Mesothelial cell of epicardium (in vitro differentiated cells): ENCODE results near the gene TSPAN18. TPM values are rescaled to one million over a fixed set of nuclear protein-coding genes. Genes with fewer than 3 reads are reported as not detected.

Experiments used
- DNase-seq, 2 experiments: peaks; one replicate each; pipeline ENCODE4 v3.0.0; 2021; ENCODE audit warnings: low spot score in 2 of 2; ENCODE audit not compliant: unreplicated experiment in 2 of 2
- H3K27ac Mint-ChIP-seq: 2 replicates; pipeline ENCODE4 v1.8.0; 2021; ENCODE audit warnings: mixed read lengths
- H3K27me3 Mint-ChIP-seq: 2 replicates; pipeline ENCODE4 v1.8.0; 2021; ENCODE audit warnings: low read depth, mixed read lengths
- H3K36me3 Mint-ChIP-seq: 2 replicates; pipeline ENCODE4 v1.8.0; 2021; ENCODE audit warnings: mixed read lengths
- H3K4me1 Mint-ChIP-seq: 2 replicates; pipeline ENCODE4 v1.8.0; 2021; ENCODE audit warnings: mixed read lengths
- H3K4me3 Mint-ChIP-seq: 2 replicates; pipeline ENCODE4 v1.8.0; 2021; ENCODE audit warnings: mild to moderate bottlenecking, moderate library complexity, mixed read lengths
- H3K9me3 Mint-ChIP-seq: 2 replicates; pipeline ENCODE4 v1.8.0; 2021; ENCODE audit warnings: mixed read lengths
- CTCF ChIP-seq: fragments of 200-600 bp; sonication (generic); IDR thresholded peaks from one replicate; pipeline ENCODE4 v1.5.0; 2021; ENCODE audit warnings: antibody characterized with exemption; ENCODE audit not compliant: unreplicated experiment
- total RNA-seq: library from RNA; stranded (reverse); gene quantifications from 3 replicates; pipeline ENCODE4 v1.2.1, GENCODE V29; 2021

The TSPAN18 gene
- total RNA-seq, 1 donor from 2014 or later, result 47.4 TPM

GRCh38 chr11:44833221-44833876, 106.6 kb downstream of the TSPAN18 start:
- peaks cover 17% of the 10 kb centered on the region for H3K9me3 Mint-ChIP-seq

GRCh38 chr11:44833877-44834452, 107.2 kb downstream of the TSPAN18 start:
- H3K4me1 Mint-ChIP-seq, result peaks cover 31% of the 10 kb centered on the region

More at GRCh38 chr11:44833221-44833876, 106.6 kb downstream of the TSPAN18 start:
- TF ChIP-seq CTCF, result no peak
- DNase-seq, result no peak
- peaks cover 5% of the 10 kb centered on the region for H3K36me3 Mint-ChIP-seq
- H3K27ac Mint-ChIP-seq, result peak overlapping the region; percentile 93
- peaks cover 31% of the 10 kb centered on the region for H3K4me1 Mint-ChIP-seq
- H3K27me3 Mint-ChIP-seq, result no peaks in the 10 kb centered on the region
- no peak overlapping the region for H3K4me3 Mint-ChIP-seq

GRCh38 chr11:44834846-44835245, 108.1 kb downstream of the TSPAN18 start:
- Mint-ChIP-seq H3K9me3 (peaks cover 18% of the 10 kb centered on the region), H3K27me3 (no peaks in the 10 kb centered on the region), H3K4me1 (peaks cover 37% of the 10 kb centered on the region), H3K36me3 (peaks cover 5% of the 10 kb centered on the region), H3K27ac (peak overlapping the region; percentile 93), H3K4me3 (no peak overlapping the region)
- no peak for TF ChIP-seq CTCF
- no peak for DNase-seq

More at GRCh38 chr11:44833877-44834452, 107.2 kb downstream of the TSPAN18 start:
- TF ChIP-seq CTCF, result no peak
- H3K27me3 Mint-ChIP-seq, result no peaks in the 10 kb centered on the region
- no peak overlapping the region for H3K4me3 Mint-ChIP-seq
- H3K9me3 Mint-ChIP-seq, result peaks cover 18% of the 10 kb centered on the region
- DNase-seq, result no peak
- peak overlapping the region; percentile 93 for H3K27ac Mint-ChIP-seq
- H3K36me3 Mint-ChIP-seq, result peaks cover 5% of the 10 kb centered on the region

- Mint-ChIP-seq H3K4me1 (peaks cover 37% of the 10 kb centered on the region), H3K9me3 (peaks cover 18% of the 10 kb centered on the region), H3K36me3 (peaks cover 5% of the 10 kb centered on the region), H3K4me3 (no peak overlapping the region), H3K27ac (peak overlapping the region; percentile 93), H3K27me3 (no peaks in the 10 kb centered on the region)
- no peak for DNase-seq
- no peak for TF ChIP-seq CTCF
These were observed 108.5 kb downstream of the TSPAN18 start for GRCh38 chr11:44835296-44835695.

- no peak for TF ChIP-seq CTCF
- Mint-ChIP-seq H3K9me3 (peaks cover 18% of the 10 kb centered on the region), H3K27ac (peak overlapping the region; percentile 93), H3K36me3 (peaks cover 5% of the 10 kb centered on the region), H3K4me1 (peaks cover 42% of the 10 kb centered on the region), H3K4me3 (no peak overlapping the region), H3K27me3 (no peaks in the 10 kb centered on the region)
- DNase-seq, result no peak
These were observed 109.2 kb downstream of the TSPAN18 start for GRCh38 chr11:44835938-44836337.
